ENCODE measurements around the gene STAT6.
A peak's percentile ranks its signal among the peaks of the same experiment; 100 is the strongest.

STAT6 gene

DNA sequence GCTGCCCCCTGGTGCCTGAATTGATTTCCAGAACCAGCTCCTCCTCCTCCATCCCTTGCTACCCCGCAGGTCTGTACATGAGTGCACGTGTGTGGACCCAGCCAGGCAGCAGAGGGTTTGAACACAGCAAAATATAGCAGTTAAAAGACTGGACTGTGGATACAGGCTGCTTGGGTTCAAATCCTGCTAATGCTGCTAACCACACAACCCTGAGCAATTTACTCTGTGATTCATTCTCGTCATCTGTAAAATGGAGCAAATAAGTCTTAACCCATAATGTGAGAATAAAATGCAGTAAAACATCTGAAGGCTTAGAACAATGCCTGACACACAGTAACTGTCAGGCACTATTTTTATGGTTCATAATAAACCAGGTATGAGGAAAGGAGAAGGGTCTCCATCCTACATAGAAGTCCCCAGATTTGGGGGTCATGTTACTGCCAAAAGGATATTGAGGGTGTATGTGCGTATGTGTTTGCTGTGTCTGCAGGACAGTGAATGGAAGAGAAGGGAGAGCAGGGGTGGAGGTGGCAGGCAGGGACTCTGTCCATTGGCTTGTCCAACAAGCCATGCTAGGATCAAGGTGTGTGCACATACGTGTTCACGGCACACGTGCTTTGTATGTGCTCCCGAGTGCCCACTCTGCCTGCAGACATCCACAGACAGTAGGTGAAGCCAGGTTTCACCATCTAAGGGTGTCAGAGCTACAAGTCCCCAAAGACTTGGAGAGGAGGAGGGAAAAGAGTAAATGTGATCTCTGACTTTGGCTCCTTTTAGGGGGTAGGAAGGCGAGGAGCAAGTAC, 1.5 kb upstream of the STAT6 start:
- Histone ChIP-seq H3K4me2 (ENCODE audit: low read length) (peak overlapping the region; percentile 64), H3K14ac (ENCODE audit: low read length) (no peak overlapping the region), H3K36me3 (ENCODE audit: control insufficient read depth in 1 of 2, insufficient read depth in 2 of 2, low read length in 2 of 2) (peaks cover 6% of the 10 kb centered on the region in 2 experiments), H2AFZ (ENCODE audit: insufficient read depth, low read length, poor library complexity) (no peak overlapping the region), H4K91ac (ENCODE audit: low read depth, low read length) (no peak overlapping the region), H3K27ac (ENCODE audit: low read depth, low read length) (peak overlapping the region; percentile 96), H2BK120ac (ENCODE audit: insufficient read depth, low read length, poor library complexity) (no peak overlapping the region), H3K79me1 (ENCODE audit: low read length) (peaks cover 20% of the 10 kb centered on the region), H4K8ac (ENCODE audit: low read depth, low read length) (no peak overlapping the region), H3K23ac (ENCODE audit: low read length) (no peak overlapping the region), H4K12ac (ENCODE audit: low read depth, low read length) (no peak overlapping the region), H2AK5ac (ENCODE audit: low read length) (no peak overlapping the region), H2BK5ac (ENCODE audit: low read depth, low read length, poor library complexity) (no peak overlapping the region), H3K18ac (ENCODE audit: low read length) (no peak overlapping the region), H3K79me2 (ENCODE audit: control insufficient read depth, insufficient read depth, low read length, poor library complexity) (peaks cover 12% of the 10 kb centered on the region), H2BK12ac (ENCODE audit: low read length) (no peak overlapping the region), H3K27me3 (ENCODE audit: insufficient read depth, low read length) (no peaks in the 10 kb centered on the region), H3K9me3 (ENCODE audit: insufficient read depth, low read depth, low read length) (no peaks in the 10 kb centered on the region), H3K4ac (ENCODE audit: low read depth, low read length) (no peak overlapping the region), H3K9ac (ENCODE audit: low read length) (no peak overlapping the region), H3K4me1 (ENCODE audit: control insufficient read depth in 1 of 2, insufficient read depth in 2 of 2, low read length in 2 of 2) (peaks cover 8% of the 10 kb centered on the region in 2 experiments), H3K4me3 (ENCODE audit: low read depth, low read length) (peak overlapping the region; percentile 11)
- no peak for DNase-seq
- WGBS (ENCODE audit: extremely low coverage, insufficient coverage, insufficient read length), result no CpG with 5 or more reads among the region's 9 CpGs

DNA sequence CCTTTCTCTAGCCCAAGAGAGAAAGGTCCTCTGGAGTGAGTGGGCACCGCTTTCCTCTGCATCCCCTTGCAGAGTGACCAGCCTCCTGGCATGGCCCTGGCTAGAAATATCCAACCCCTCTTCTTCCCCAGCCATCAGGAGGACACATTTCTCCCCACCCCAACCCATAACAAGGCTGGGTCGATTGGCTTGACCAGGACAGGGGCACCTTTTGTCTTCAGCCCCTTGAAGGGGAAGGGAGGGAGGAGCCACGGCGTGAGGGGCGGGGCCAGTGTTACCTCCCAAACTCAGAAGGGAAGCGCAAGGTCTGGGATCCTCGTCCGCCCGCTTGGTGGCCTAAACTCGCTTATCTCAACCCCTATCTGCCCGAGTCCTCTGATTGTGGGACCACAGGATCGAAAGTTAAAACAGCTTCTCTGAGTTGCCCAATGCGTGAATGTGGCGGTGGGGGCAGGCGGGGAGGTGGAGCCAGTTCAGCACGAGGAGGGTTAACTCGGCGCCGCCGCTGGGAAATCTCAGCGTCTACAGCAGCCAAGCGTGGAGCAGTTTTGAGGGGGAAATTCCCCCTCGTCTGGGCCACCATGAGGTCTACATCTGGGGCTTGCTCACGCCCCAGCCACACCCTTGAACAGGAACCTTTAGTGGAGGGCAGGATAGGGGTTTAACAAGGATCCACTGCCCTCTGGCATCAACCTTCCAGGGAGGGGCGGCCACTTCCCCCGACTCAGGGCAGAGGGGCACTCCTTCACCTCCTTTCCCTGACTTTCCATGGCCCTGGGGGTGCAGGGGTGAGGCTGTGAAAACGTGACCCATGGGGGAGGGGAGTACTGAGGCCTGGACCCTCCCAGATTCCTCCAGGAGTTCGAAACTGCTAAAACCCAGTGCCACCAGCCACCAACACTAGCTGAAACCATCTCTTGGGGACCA, 795 bp downstream of the STAT6 start:
- Histone ChIP-seq H2BK12ac (ENCODE audit: low read length) (peak overlapping the region; percentile 37), H3K27ac (ENCODE audit: low read depth, low read length) (peak overlapping the region; percentile 96), H4K91ac (ENCODE audit: low read depth, low read length) (peak overlapping the region; percentile 97), H3K79me1 (ENCODE audit: low read length) (peaks cover 20% of the 10 kb centered on the region), H2AK5ac (ENCODE audit: low read length) (peak overlapping the region; percentile 66), H4K12ac (ENCODE audit: low read depth, low read length) (peak overlapping the region; percentile 96), H3K4me2 (ENCODE audit: low read length) (peak overlapping the region; percentile 64), H3K14ac (ENCODE audit: low read length) (peak overlapping the region; percentile 93), H3K4me1 (ENCODE audit: control insufficient read depth in 1 of 2, insufficient read depth in 2 of 2, low read length in 2 of 2) (peaks cover 8% of the 10 kb centered on the region in 2 experiments), H2AFZ (ENCODE audit: insufficient read depth, low read length, poor library complexity) (peak overlapping the region; percentile 23), H3K18ac (ENCODE audit: low read length) (peak overlapping the region; percentile 90), H3K9me3 (ENCODE audit: insufficient read depth, low read depth, low read length) (no peaks in the 10 kb centered on the region), H4K8ac (ENCODE audit: low read depth, low read length) (peak overlapping the region; percentile 84), H3K23ac (ENCODE audit: low read length) (no peak overlapping the region), H3K4me3 (ENCODE audit: low read depth, low read length) (peak overlapping the region; percentile 70), H2BK120ac (ENCODE audit: insufficient read depth, low read length, poor library complexity) (peak overlapping the region; percentile 65), H3K9ac (ENCODE audit: low read length) (peak overlapping the region; percentile 75), H3K4ac (ENCODE audit: low read depth, low read length) (peak overlapping the region; percentile 98), H3K36me3 (ENCODE audit: control insufficient read depth in 1 of 2, insufficient read depth in 2 of 2, low read length in 2 of 2) (peaks cover 23 to 29% of the 10 kb centered on the region in 2 experiments), H2BK5ac (ENCODE audit: low read depth, low read length, poor library complexity) (peak overlapping the region; percentile 88), H3K79me2 (ENCODE audit: control insufficient read depth, insufficient read depth, low read length, poor library complexity) (peaks cover 12% of the 10 kb centered on the region), H3K27me3 (ENCODE audit: insufficient read depth, low read length) (no peaks in the 10 kb centered on the region)
- whole genome bisulfite sequencing (ENCODE audit: extremely low coverage, insufficient coverage, insufficient read length), result no CpG with 5 or more reads among the region's 28 CpGs
- DNase-seq, result peak; percentile 36 to 56

DNA sequence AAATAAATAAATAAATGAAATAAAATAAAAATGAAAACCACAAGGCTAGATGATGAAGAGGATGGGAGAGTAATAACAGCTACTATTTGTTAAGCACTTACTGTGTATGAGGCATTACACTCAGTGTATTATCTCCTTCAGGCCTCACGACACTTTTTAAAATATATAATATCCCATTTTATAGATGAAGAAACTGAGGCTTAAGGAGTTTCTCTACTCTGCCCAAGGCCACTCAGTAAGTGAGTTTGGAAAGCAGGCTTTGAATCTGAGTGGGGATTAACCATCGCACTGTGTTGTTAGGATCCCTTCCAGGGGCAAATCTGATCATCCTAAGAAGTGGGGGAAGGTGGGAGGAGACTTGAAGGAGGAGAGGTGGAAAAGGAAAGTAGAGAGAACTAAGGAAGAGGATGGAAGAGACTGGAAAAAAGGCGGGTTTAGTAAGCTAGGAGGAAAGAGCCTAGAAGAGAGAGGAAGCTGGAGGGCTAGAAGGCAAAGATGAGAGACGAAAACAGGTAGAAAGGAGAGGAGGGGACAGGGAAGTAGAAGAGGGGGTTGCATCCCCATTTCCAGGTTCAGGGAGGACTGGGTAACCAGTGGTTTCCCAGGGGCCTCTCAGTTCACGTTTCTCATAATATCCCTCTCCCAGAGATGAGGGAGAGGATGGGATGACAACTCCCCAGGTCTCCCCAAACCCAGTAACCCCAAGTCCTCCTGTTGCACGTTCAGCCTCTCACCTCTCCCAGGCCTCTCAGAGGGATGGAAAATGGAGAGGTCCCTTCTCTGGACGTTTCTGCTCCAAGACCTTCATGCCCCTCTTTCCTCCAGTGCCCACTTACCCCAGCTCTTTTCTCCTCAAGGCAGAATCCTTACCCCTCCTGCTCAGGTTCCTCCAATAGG, 1.7 kb downstream of the STAT6 start:
- no peak overlapping the region for H2AK5ac ChIP-seq (ENCODE audit: low read length)
- H2BK120ac ChIP-seq (ENCODE audit: insufficient read depth, low read length, poor library complexity), result no peak overlapping the region
- no peak for DNase-seq
- no peaks in the 10 kb centered on the region for H3K9me3 ChIP-seq (ENCODE audit: insufficient read depth, low read depth, low read length)
- no peak overlapping the region for H3K9ac ChIP-seq (ENCODE audit: low read length)
- H3K4me3 ChIP-seq (ENCODE audit: low read depth, low read length), result no peak overlapping the region
- peaks cover 20% of the 10 kb centered on the region for H3K79me1 ChIP-seq (ENCODE audit: low read length)
- H4K91ac ChIP-seq (ENCODE audit: low read depth, low read length), result peak overlapping the region; percentile 58
- WGBS (ENCODE audit: extremely low coverage, insufficient coverage, insufficient read length), result no CpG with 5 or more reads among the region's 7 CpGs
- no peak overlapping the region for H4K12ac ChIP-seq (ENCODE audit: low read depth, low read length)
- H2AFZ ChIP-seq (ENCODE audit: insufficient read depth, low read length, poor library complexity), result peak overlapping the region; percentile 23
- peaks cover 8% of the 10 kb centered on the region in 2 experiments for H3K4me1 ChIP-seq (ENCODE audit: control insufficient read depth in 1 of 2, insufficient read depth in 2 of 2, low read length in 2 of 2)
- peak overlapping the region; percentile 64 for H3K4me2 ChIP-seq (ENCODE audit: low read length)
- H3K27me3 ChIP-seq (ENCODE audit: insufficient read depth, low read length), result no peaks in the 10 kb centered on the region
- peak overlapping the region; percentile 10 for H3K14ac ChIP-seq (ENCODE audit: low read length)
- H3K79me2 ChIP-seq (ENCODE audit: control insufficient read depth, insufficient read depth, low read length, poor library complexity), result peaks cover 12% of the 10 kb centered on the region
- no peak overlapping the region for H2BK5ac ChIP-seq (ENCODE audit: low read depth, low read length, poor library complexity)
- H4K8ac ChIP-seq (ENCODE audit: low read depth, low read length), result peak overlapping the region; percentile 63
- H3K4ac ChIP-seq (ENCODE audit: low read depth, low read length), result peak overlapping the region; percentile 4
- H3K23ac ChIP-seq (ENCODE audit: low read length), result no peak overlapping the region
- H3K36me3 ChIP-seq (ENCODE audit: control insufficient read depth in 1 of 2, insufficient read depth in 2 of 2, low read length in 2 of 2), result peaks cover 32 to 38% of the 10 kb centered on the region in 2 experiments
- peak overlapping the region; percentile 17 for H3K18ac ChIP-seq (ENCODE audit: low read length)
- peak overlapping the region; percentile 14 for H3K27ac ChIP-seq (ENCODE audit: low read depth, low read length)
- no peak overlapping the region for H2BK12ac ChIP-seq (ENCODE audit: low read length)

All from trophoblast cell (in vitro differentiated cells and primary cell).